AG04449 (cell line): ENCODE measurements around the gene USP34.
"Not testable (repeated sequence)": the region's sequence is repeated elsewhere in the genome, so short reads cannot be mapped to it uniquely, and the experiment has no call there.

Source experiments
- CTCF ChIA-PET: fragments of 350-600 bp; formaldehyde crosslinking; extraction: SDS; loops from one replicate; lab custom pipeline; 2021; ENCODE audit warnings: antibody characterized with exemption; lab: Yijun Ruan, JAX
- POLR2A ChIA-PET: fragments of 400-600, 350-600 bp; formaldehyde crosslinking; extraction: SDS; loops from one replicate; lab custom pipeline; 2020; ENCODE audit warnings: antibody characterized with exemption, inconsistent platforms; lab: Yijun Ruan, JAX
- DNase-seq: peaks from one replicate; pipeline ENCODE4 v3.0.0-alpha.2; 2010; ENCODE audit warnings: low read depth, low spot score
- H3K4me3 ChIP-seq: 2 replicates; pipeline ENCODE4 v1.5.1; 2011; ENCODE audit warnings: low read depth, mild to moderate bottlenecking, control low read depth, low read length
- TF ChIP-seq, protein P1 (sequence below): IDR thresholded peaks from one replicate; pipeline ENCODE4 v1.5.1; 2011; ENCODE audit warnings: mild to moderate bottlenecking, moderate library complexity, low read length, control low read depth, inconsistent platforms; ENCODE audit not compliant: insufficient read depth; ENCODE audit errors: missing control alignments

Gene USP34

DNA sequence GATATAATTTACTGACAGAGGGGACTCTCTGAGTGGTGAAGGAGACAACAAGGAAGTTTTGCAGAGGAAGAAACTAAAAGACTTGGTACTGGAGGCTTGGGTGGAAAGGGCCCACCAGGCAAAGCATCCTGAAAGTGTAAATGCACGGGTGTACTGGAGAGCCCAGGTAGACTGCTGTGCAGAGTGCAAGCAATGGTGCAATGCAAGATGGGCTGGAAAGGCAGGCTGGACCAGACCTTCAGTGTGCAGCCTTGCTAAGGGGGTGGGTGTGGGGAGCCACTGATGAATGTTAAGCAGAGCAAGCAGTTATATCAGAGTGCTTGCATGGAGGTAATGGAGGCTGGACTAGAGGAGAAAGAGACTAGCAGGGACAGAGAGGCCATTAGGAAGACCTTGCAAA lies 298.2 kb downstream of the USP34 start:
- ChIA-PET POLR2A (no interaction called here), CTCF (no interaction called here)
- H3K4me3 ChIP-seq = no peak overlapping the region
- TF ChIP-seq, protein P1, sequence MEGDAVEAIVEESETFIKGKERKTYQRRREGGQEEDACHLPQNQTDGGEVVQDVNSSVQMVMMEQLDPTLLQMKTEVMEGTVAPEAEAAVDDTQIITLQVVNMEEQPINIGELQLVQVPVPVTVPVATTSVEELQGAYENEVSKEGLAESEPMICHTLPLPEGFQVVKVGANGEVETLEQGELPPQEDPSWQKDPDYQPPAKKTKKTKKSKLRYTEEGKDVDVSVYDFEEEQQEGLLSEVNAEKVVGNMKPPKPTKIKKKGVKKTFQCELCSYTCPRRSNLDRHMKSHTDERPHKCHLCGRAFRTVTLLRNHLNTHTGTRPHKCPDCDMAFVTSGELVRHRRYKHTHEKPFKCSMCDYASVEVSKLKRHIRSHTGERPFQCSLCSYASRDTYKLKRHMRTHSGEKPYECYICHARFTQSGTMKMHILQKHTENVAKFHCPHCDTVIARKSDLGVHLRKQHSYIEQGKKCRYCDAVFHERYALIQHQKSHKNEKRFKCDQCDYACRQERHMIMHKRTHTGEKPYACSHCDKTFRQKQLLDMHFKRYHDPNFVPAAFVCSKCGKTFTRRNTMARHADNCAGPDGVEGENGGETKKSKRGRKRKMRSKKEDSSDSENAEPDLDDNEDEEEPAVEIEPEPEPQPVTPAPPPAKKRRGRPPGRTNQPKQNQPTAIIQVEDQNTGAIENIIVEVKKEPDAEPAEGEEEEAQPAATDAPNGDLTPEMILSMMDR = no peak
- no peak for DNase-seq

DNA sequence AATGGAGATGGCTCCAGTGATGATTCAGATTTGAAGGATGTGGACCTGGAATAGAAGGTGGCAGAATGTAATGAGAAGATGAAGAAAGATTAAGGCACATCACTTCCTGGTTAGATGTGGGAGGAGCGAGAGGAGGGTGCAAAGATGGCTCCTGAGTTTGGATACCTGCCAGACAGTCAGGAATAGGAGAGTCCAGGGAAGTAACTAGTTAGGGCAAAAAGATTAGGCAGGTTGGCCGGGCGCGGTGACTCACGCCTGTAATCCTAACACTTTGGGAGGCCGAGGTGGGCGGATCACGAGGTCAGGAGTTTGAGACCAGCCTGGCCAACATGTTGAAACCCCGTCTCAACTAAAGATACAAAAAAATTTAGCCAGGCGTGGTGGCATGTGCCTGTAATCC lies 303.3 kb downstream of the USP34 start:
- ChIA-PET CTCF (interaction anchor here (1.2 kb wide), 1 partner anchor 9 kb away, joined by 4 read pairs; no protein-coding TSS in a partner anchor), POLR2A (no interaction called here)
- TF ChIP-seq, protein P1 = no peak
- H3K4me3 ChIP-seq = no peak overlapping the region
- DNase-seq = no peak

DNA sequence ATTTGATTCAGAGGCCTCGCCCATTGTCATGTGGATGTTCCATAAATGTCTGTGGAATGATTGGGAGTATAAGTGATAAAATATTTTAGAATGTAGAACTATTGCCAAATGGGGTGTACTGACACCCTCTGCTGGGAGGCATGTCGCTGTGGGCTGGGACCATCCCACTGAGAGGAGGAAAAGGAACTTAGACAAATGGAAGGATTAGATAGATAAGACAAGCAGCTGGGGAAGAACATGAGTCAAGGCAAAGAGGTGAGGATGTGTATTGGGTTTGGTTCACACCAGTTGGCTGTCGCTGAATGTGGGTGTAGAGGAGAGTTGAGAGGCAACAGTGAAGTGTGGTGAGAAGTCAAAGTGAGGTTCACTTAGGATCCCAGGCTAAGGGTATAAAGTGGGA lies 304.9 kb downstream of the USP34 start:
- H3K4me3 ChIP-seq = no peak overlapping the region
- TF ChIP-seq, protein P1 = no peak
- CTCF ChIA-PET = no interaction called here
- POLR2A ChIA-PET = no interaction called here
- no peak for DNase-seq

DNA sequence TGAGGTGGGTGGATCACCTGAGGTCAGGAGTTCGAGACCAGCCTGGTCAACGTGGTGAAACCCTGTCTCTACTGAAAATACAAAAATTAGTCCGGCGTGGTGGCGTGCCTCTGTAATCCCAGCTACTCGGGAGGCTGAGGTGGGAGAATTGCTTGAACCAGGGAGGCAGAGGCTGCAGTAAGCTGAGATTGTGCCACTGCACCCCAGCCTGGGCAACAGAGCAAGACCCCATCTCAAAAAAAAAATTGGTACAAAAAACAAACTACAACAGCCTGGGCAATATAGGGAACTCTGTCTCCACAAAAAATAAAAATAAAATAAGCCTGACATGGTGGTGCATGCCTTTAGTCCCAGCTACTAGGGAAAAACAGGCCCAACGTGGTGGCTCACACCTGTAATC lies 305.8 kb downstream of the USP34 start:
- CTCF ChIA-PET, H3K4me3 ChIP-seq, DNase-seq, POLR2A ChIA-PET: not testable (repeated sequence)

DNA sequence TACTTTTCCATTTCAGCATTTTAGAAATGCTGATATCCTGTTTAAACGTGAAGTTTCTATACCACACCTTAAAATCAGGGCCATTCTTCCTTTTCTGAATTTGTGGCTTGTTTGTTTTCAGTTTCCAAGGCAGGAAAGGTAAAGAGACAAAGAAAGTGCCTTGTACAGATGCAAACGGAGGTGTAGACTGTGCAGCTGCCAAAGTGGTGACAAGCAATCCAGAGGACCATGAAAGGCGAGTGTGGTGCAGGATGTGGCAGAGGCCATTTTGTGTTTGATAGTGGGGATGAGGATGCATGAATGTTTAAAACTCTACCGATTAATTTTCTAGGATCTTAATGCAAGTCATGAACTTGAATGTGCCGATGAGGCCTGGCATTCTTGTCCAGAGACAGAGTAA lies 308.2 kb downstream of the USP34 start:
- ChIA-PET POLR2A (no interaction called here), CTCF (interaction anchor here (1.1 kb wide), 1 partner anchor 14 kb away, joined by 3 read pairs; no protein-coding TSS in a partner anchor)
- no peak for DNase-seq

DNA sequence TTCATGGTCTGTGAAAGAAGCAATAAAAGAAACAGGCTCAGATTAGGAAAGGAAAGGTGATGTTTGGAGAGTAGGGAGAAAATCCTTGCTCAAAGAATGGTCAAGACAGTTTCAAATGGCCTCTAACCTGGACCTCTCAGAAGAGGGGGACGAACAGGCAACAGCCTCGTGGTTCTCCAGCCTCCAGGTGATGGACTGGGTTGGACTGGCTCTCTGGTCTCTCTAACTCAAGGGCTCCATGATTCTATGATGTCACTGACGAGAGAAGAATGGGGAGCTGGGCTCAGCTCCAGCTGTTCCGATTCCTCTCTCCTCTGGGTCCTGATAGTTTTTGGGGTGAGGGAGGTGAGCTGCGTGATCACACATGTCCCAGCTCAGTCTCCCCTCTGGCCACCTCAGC lies 309.0 kb downstream of the USP34 start, which contains the start of gene C2orf74:
Gene C2orf74 (plus strand): TSS at position 301 of the 400 bp plus-strand sequence. CDS start 327 bp downstream, outside the sequence.
- DNase-seq = no peak
- ChIA-PET CTCF (interaction anchor here (1.1 kb wide), 1 partner anchor 15 kb away, joined by 3 read pairs; no protein-coding TSS in a partner anchor), POLR2A (no interaction called here)
- H3K4me3 ChIP-seq = no peak within 1 kb of the TSS
- TF ChIP-seq, protein P1 = no peak

More for the DNA sequence above, 308.2 kb downstream of the USP34 start:
- no peak overlapping the region for H3K4me3 ChIP-seq
- TF ChIP-seq, protein P1 = no peak

DNA sequence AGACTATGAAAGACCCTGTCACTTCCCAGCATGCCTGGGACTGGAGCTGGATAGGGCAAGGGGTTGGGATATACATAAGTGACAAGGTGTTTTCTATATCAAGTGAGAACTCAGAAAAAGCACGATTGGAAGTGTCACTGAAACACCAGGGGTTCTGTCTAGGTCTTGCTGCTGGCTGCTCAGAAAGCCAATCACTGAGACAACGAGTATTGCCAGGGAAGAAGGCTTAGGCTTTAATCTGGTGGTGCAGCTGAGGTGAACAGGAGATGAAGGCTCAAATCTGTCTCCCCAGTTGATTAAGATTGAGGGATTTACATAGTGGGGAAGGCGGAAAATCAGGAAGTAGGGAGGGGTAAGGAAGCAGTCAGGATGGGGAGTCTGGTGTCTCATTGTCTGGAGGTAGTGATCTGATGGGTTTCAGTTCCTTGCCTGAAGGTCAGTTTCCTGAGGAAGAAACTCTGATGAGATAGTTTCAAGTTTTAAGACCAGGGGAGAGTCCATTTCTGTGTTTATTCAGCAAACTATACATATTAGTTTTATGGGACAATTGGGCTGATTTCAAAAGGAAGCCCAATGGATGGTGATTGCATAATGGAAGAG lies 312.4 kb downstream of the USP34 start:
- DNase-seq = no peak
- CTCF ChIA-PET = no interaction called here
- POLR2A ChIA-PET = no interaction called here
- TF ChIP-seq, protein P1 = no peak
- no peak overlapping the region for H3K4me3 ChIP-seq
